HCT116 (cell line): ENCODE data around the gene ANO6. TPM values are rescaled to one million over a fixed set of nuclear protein-coding genes. Genes with fewer than 3 reads are reported as not detected.

Experiments used
- ATAC-seq: fragments of 200-7000 bp; cut with Tn5 transposase; 2 replicates; pipeline ENCODE4 v1.9.1; 2020; ENCODE audit warnings: mild to moderate bottlenecking, moderate library complexity
- BruUV-seq: library from RNA; stranded (reverse); fragments of 400-500 nt; replicated peaks from 2 replicates; lab custom pipeline; 2021; lab: Mats Ljungman, UMichigan
- CTCF ChIA-PET: fragments of 300-600 bp; sonication (Branson Sonifier 250); formaldehyde crosslinking; loops from one replicate; lab custom pipeline; 2021; ENCODE audit warnings: antibody characterized with exemption; lab: Charles Lee
- POLR2A ChIA-PET: fragments of 300-600, 350-600 bp; sonication (Branson Sonifier 250); formaldehyde crosslinking; loops from one replicate; lab custom pipeline; 2021; ENCODE audit warnings: antibody characterized with exemption; lab: Charles Lee
- RAD21 ChIA-PET, 2 experiments: fragments of 300-600 bp; sonication (Branson Sonifier 250); formaldehyde crosslinking; loops; one replicate each; lab custom pipeline; 2023; ENCODE audit warnings: low total read pairs in 2 of 2; ENCODE audit not compliant: uncharacterized antibody in 2 of 2, unreplicated experiment in 2 of 2, low non-redundant PET in 1 of 2; lab: Charles Lee
- DNase-seq: peaks from one replicate; pipeline ENCODE4 v3.0.0-alpha.2; 2010; ENCODE audit warnings: low read depth, low spot score
- H2AFZ ChIP-seq: fragments of 200-600 bp; shearing (Covaris generic), sonication (generic); 2 replicates; pipeline ENCODE4 v1.6.1; 2017; ENCODE audit warnings: low read depth, mixed run types, mixed read lengths, antibody characterized with exemption, low read length; ENCODE audit not compliant: poor library complexity, severe bottlenecking
- H3K27ac ChIP-seq: 2 replicates; pipeline ENCODE4 v1.5.1; 2012; ENCODE audit warnings: low read depth, low read length
- H3K27me3 ChIP-seq: fragments of 200-600 bp; sonication (generic); 2 replicates; pipeline ENCODE4 v1.6.1; 2016; ENCODE audit warnings: mixed run types, low read length, mixed read lengths; ENCODE audit not compliant: insufficient read depth
- H3K36me3 ChIP-seq, 2 experiments: fragments of 200-500 bp in 1 of 2; fragments of 200-600 bp in 1 of 2; sonication (Bioruptor generic) in 1 of 2; sonication (generic) in 1 of 2; 2 replicates each; pipeline versions ENCODE4 v1.5.1 to v1.6.1; 2014 to 2016; ENCODE audit warnings: low read length in 2 of 2, inconsistent platforms in 1 of 2, mixed read lengths in 1 of 2, mixed run types in 1 of 2; ENCODE audit not compliant: insufficient read depth in 2 of 2, control insufficient read depth in 1 of 2
- H3K4me1 ChIP-seq, 2 experiments: fragments of 200-600 bp in 1 of 2; sonication (generic) in 1 of 2; 2 replicates each; pipeline versions ENCODE4 v1.5.1 to v1.6.1; 2012 to 2017; ENCODE audit warnings: low read length in 2 of 2, inconsistent platforms in 1 of 2, mild to moderate bottlenecking in 1 of 2, mixed read lengths in 1 of 2, mixed run types in 1 of 2, moderate library complexity in 1 of 2; ENCODE audit not compliant: insufficient read depth in 2 of 2, control insufficient read depth in 1 of 2
- H3K4me2 ChIP-seq: fragments of 200-600 bp; sonication (generic); 2 replicates; pipeline ENCODE4 v1.6.1; 2017; ENCODE audit warnings: mixed run types, low read length, mixed read lengths
- H3K4me3 ChIP-seq, 2 experiments: fragments of 200-600 bp in 1 of 2; sonication (generic) in 1 of 2; replicated peaks in 1 of 2; 2 replicates each; pipeline ENCODE4 v1.5.1; 2011 to 2016; ENCODE audit warnings: low read length in 2 of 2, control low read depth in 1 of 2, low read depth in 1 of 2, mild to moderate bottlenecking in 1 of 2, mixed read lengths in 1 of 2, mixed run types in 1 of 2
- H3K79me2 ChIP-seq: fragments of 200-600 bp; sonication (generic); 2 replicates; pipeline ENCODE4 v1.6.1; 2017; ENCODE audit warnings: mild to moderate bottlenecking, mixed run types, low read length, moderate library complexity, mixed read lengths; ENCODE audit not compliant: insufficient read depth
- H3K9ac ChIP-seq: fragments of 200-600 bp; sonication (generic); 2 replicates; pipeline ENCODE4 v1.6.1; 2016; ENCODE audit warnings: low read length, mixed read lengths
- H3K9me2 ChIP-seq: fragments of 200-600 bp; sonication (generic), shearing (Covaris generic); 2 replicates; pipeline ENCODE4 v1.6.1; 2017; ENCODE audit warnings: mixed run types, mild to moderate bottlenecking, moderate library complexity; ENCODE audit not compliant: insufficient read depth
- H3K9me3 ChIP-seq, 2 experiments: fragments of 200-500 bp in 1 of 2; fragments of 200-600 bp in 1 of 2; sonication (Bioruptor generic) in 1 of 2; sonication (generic) in 1 of 2; 2 replicates each; pipeline ENCODE4 v1.6.1; 2014 to 2017; ENCODE audit warnings: low read length in 2 of 2, mixed read lengths in 2 of 2, inconsistent platforms in 1 of 2, low read depth in 1 of 2, mild to moderate bottlenecking in 1 of 2, mixed run types in 1 of 2, moderate library complexity in 1 of 2; ENCODE audit not compliant: control insufficient read depth in 1 of 2, insufficient read depth in 1 of 2
- H4K20me1 ChIP-seq: fragments of 200-600 bp; sonication (generic), shearing (Covaris generic); 2 replicates; pipeline ENCODE4 v1.6.1; 2017; ENCODE audit warnings: mixed run types, mild to moderate bottlenecking, moderate library complexity; ENCODE audit not compliant: insufficient read depth
- CEBPB ChIP-seq: IDR thresholded peaks from 2 replicates; pipeline ENCODE4 v1.6.1; 2012; ENCODE audit warnings: low read depth
- EGR1 ChIP-seq: IDR thresholded peaks from 2 replicates; pipeline ENCODE4 v1.6.1; 2012; ENCODE audit warnings: low read depth
- ELF1 ChIP-seq: IDR thresholded peaks from 2 replicates; pipeline ENCODE4 v1.6.1; 2012; ENCODE audit warnings: low read depth, borderline replicate concordance
- EZH2 ChIP-seq: fragments of 200-600 bp; sonication (generic); IDR thresholded peaks from 2 replicates; pipeline ENCODE4 v1.6.1; 2017; ENCODE audit warnings: antibody characterized with exemption, mixed run types
- EZH2phosphoT487 ChIP-seq: fragments of 200-600 bp; IDR thresholded peaks from 2 replicates; pipeline ENCODE4 v1.6.1; 2018; ENCODE audit warnings: antibody characterized with exemption, borderline replicate concordance
- FOSL1 ChIP-seq: IDR thresholded peaks from 2 replicates; pipeline ENCODE4 v1.6.1; 2012; ENCODE audit warnings: low read depth
- POLR2A ChIP-seq: IDR thresholded peaks from 2 replicates; pipeline ENCODE4 v1.7.0; 2011; ENCODE audit warnings: borderline replicate concordance; ENCODE audit not compliant: insufficient read depth, insufficient read length; ENCODE audit errors: extremely low read depth
- POLR2AphosphoS5 ChIP-seq: IDR thresholded peaks from 2 replicates; pipeline ENCODE4 v1.6.1; 2011; ENCODE audit warnings: mild to moderate bottlenecking, low read depth, low read length, moderate library complexity
- SIN3A ChIP-seq: IDR thresholded peaks from 2 replicates; pipeline ENCODE4 v1.6.1; 2012; ENCODE audit warnings: low read depth
- TCF7L2 ChIP-seq: IDR thresholded peaks from 2 replicates; pipeline ENCODE4 v1.7.0; 2011; ENCODE audit warnings: borderline replicate concordance, inconsistent platforms; ENCODE audit not compliant: insufficient read depth, insufficient read length; ENCODE audit errors: extremely low read depth
- YY1 ChIP-seq: IDR thresholded peaks from 2 replicates; pipeline ENCODE4 v1.6.1; 2011; ENCODE audit warnings: low read length, low read depth, moderate library complexity, mild to moderate bottlenecking; ENCODE audit not compliant: insufficient replicate concordance; ENCODE audit errors: extremely low read depth
- ZNF274 ChIP-seq: fragments of 200-500 bp; sonication (Bioruptor generic); IDR thresholded peaks from 2 replicates; pipeline ENCODE4 v1.6.1; 2014; ENCODE audit warnings: mild to moderate bottlenecking, low read depth, low read length, inconsistent platforms
- intact Hi-C: fragments of 100-400 bp; cut with micrococcal nuclease; formaldehyde crosslinking; loops from 2 replicates; pipeline ENCODE4 v1.10.0; 2022
- total RNA-seq: library from RNA; stranded (reverse); gene quantifications from one replicate; pipeline ENCODE4 v1.2.1, GENCODE V29; 2021; ENCODE audit not compliant: unreplicated experiment
- TF ChIP-seq, protein P1 (sequence below): IDR thresholded peaks from 2 replicates; pipeline ENCODE4 v1.6.1; 2011; ENCODE audit warnings: mild to moderate bottlenecking, low read length, moderate library complexity; ENCODE audit not compliant: insufficient replicate concordance; ENCODE audit errors: extremely low read depth
- TF ChIP-seq, protein P2 (sequence below): IDR thresholded peaks from 2 replicates; pipeline ENCODE4 v1.6.1; 2012; ENCODE audit warnings: low read depth

The ANO6 gene
- total RNA-seq, 1 experiment from 2014 or later = 36.7 TPM

DNA sequence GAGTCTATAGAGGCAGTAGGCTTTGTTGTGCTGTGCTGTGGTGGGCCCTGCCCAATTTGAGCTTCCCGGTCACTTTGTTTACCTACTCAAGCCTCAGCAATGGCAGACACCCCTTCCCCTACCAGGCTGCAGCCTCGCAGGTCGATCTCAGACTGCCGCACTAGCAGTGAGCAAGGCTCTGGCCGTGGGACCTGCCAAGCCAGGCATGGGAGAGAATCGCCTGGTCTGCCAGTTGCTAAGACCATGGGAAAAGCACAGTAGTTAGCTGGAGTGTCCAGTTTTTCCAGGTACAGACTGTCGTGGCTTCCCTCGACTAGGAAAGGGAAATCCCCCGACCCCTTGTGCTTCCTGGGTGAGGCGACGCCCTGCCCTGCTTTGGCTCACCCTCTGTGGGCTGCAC lies 26.3 kb downstream of the ANO6 start:
- intact Hi-C loops = no loop called here
- TF ChIP-seq POLR2AphosphoS5 (no peak), EZH2phosphoT487 (no peak), FOSL1 (no peak), YY1 (no peak), TCF7L2 (no peak), CEBPB (no peak), EZH2 (no peak), EGR1 (no peak), ZNF274 (no peak), POLR2A (no peak), SIN3A (no peak), ELF1 (no peak)
- TF ChIP-seq, protein P1, sequence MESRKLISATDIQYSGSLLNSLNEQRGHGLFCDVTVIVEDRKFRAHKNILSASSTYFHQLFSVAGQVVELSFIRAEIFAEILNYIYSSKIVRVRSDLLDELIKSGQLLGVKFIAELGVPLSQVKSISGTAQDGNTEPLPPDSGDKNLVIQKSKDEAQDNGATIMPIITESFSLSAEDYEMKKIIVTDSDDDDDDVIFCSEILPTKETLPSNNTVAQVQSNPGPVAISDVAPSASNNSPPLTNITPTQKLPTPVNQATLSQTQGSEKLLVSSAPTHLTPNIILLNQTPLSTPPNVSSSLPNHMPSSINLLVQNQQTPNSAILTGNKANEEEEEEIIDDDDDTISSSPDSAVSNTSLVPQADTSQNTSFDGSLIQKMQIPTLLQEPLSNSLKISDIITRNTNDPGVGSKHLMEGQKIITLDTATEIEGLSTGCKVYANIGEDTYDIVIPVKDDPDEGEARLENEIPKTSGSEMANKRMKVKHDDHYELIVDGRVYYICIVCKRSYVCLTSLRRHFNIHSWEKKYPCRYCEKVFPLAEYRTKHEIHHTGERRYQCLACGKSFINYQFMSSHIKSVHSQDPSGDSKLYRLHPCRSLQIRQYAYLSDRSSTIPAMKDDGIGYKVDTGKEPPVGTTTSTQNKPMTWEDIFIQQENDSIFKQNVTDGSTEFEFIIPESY = no peak
- TF ChIP-seq, protein P2, sequence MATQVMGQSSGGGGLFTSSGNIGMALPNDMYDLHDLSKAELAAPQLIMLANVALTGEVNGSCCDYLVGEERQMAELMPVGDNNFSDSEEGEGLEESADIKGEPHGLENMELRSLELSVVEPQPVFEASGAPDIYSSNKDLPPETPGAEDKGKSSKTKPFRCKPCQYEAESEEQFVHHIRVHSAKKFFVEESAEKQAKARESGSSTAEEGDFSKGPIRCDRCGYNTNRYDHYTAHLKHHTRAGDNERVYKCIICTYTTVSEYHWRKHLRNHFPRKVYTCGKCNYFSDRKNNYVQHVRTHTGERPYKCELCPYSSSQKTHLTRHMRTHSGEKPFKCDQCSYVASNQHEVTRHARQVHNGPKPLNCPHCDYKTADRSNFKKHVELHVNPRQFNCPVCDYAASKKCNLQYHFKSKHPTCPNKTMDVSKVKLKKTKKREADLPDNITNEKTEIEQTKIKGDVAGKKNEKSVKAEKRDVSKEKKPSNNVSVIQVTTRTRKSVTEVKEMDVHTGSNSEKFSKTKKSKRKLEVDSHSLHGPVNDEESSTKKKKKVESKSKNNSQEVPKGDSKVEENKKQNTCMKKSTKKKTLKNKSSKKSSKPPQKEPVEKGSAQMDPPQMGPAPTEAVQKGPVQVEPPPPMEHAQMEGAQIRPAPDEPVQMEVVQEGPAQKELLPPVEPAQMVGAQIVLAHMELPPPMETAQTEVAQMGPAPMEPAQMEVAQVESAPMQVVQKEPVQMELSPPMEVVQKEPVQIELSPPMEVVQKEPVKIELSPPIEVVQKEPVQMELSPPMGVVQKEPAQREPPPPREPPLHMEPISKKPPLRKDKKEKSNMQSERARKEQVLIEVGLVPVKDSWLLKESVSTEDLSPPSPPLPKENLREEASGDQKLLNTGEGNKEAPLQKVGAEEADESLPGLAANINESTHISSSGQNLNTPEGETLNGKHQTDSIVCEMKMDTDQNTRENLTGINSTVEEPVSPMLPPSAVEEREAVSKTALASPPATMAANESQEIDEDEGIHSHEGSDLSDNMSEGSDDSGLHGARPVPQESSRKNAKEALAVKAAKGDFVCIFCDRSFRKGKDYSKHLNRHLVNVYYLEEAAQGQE = no peak
- POLR2A ChIA-PET = no interaction called here
- no peaks in the 10 kb centered on the region for H3K27me3 ChIP-seq
- H3K9ac ChIP-seq = no peak overlapping the region
- no peaks in the 10 kb centered on the region for H4K20me1 ChIP-seq
- DNase-seq = no peak
- no peaks in the 10 kb centered on the region for H3K9me2 ChIP-seq
- RAD21 ChIA-PET = no interaction called here
- H3K4me1 ChIP-seq = no peaks in the 10 kb centered on the region
- H3K9me3 ChIP-seq = no peaks in the 10 kb centered on the region
- no peak overlapping the region for H3K4me2 ChIP-seq
- ATAC-seq = no peak
- H3K27ac ChIP-seq = no peak overlapping the region
- CTCF ChIA-PET = no interaction called here
- H3K79me2 ChIP-seq = peaks cover 52% of the 10 kb centered on the region
- H3K36me3 ChIP-seq = no peaks in the 10 kb centered on the region
- no peak overlapping the region for H3K4me3 ChIP-seq
- no TSS peak for BruUV-seq
- no peak overlapping the region for H2AFZ ChIP-seq
